H7 (cell line): ENCODE data around the gene CFDP1. TPM values are rescaled to one million over a fixed set of nuclear protein-coding genes. Genes with fewer than 3 reads are reported as not detected.

Experiments
- DNase-seq: peaks from one replicate; pipeline ENCODE4 v3.0.0; 2012
- H3K27me3 ChIP-seq: 2 replicates; pipeline ENCODE4 v1.6.0; 2011; ENCODE audit warnings: mild to moderate bottlenecking, low read length; ENCODE audit not compliant: control insufficient read depth, insufficient read depth
- H3K36me3 ChIP-seq: replicated peaks from 2 replicates; pipeline ENCODE4 v1.5.1; 2011; ENCODE audit warnings: low read length; ENCODE audit not compliant: control insufficient read depth, insufficient read depth
- H3K4me3 ChIP-seq: 2 replicates; pipeline ENCODE4 v1.5.1; 2011; ENCODE audit warnings: low read depth, mild to moderate bottlenecking, control low read depth, low read length, moderate library complexity; ENCODE audit not compliant: insufficient read depth
- total RNA-seq: library from RNA; depleted of rRNA; stranded (reverse); fragments of >200 nt; shearing (Covaris generic); gene quantifications from 2 replicates; pipeline ENCODE4 v1.2.3, GENCODE V29; 2014; rRNA removed

The CFDP1 gene
- total RNA-seq, result 36.0 and 55.2 TPM in 2 replicates

- peak; percentile 97 for DNase-seq
- no peaks in the 10 kb centered on the region for H3K36me3 ChIP-seq
- H3K27me3 ChIP-seq, result no peaks in the 10 kb centered on the region
- peak within 1 kb of the TSS; percentile 91 for H3K4me3 ChIP-seq
Observed at GRCh38 chr16:75432828-75433731, at the start of gene CFDP1. CFDP1 (minus strand) TSS chr16:75433503; CDS start chr16:75433352, 151 bp downstream.

DNA sequence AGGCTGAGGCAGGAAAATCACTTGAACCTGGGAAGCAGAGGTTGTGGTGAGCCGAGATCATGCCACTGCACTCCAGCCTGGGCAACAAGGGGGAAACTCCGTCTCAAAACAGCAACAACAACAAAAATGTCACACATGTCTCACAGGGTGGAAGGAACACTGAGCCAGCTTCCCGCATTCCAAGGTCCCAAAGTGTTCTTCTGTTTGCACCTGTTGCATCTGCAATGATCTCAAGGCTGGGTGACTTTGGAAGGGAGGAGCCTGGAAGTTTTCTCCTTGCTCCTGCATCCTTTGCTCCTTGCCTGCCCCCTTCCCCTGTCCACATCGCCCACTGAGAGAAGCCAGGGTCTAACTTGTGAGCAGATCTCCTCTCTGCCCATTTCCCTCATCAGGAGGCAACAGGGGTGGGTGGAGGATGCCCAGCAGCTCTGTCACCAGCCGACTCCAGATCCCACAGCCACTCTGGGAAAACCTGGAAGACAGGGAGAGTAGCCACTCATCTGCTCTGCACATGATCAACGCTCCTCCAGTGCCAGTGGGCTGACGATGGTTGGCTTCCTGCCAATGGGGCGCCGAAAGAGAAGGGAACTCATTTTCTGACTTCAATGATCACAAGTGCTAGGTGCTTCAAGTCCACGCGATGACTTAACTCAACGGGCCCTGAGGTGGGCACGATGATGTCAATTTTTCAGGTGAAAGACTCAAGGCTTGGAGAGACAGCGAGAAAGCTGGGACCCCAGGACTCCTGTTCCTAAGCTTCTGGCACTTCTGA lies 49.3 kb upstream of the CFDP1 start:
- Histone ChIP-seq H3K36me3 (peaks cover 3% of the 10 kb centered on the region), H3K27me3 (no peaks in the 10 kb centered on the region), H3K4me3 (no peak overlapping the region)
- no peak for DNase-seq

DNA sequence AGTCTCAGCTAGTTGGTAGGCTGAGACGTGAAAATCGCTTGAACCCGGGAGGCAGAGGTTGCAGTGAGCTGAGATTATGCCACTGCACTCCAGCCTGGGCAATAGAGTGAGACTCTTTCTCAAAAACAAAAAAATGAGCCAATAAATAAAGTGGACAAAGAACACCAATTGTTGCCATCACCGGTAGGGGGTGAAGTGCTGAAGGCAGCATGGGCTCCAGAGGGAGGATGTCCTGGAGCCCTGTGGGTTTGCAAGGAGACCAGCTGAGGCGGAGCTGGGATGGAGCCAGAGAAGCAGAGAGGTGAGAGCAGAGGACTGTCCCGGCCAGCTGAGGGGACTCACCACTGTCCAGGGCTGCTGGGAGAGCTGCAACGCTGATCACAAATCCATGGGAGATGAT lies 48.2 kb upstream of the CFDP1 start:
- no peaks in the 10 kb centered on the region for H3K27me3 ChIP-seq
- H3K36me3 ChIP-seq, result peaks cover 3% of the 10 kb centered on the region
- no peak for DNase-seq

GRCh38 chr16:75479421-75479990 lies 46.2 kb upstream of the CFDP1 start:
- no peak overlapping the region for H3K4me3 ChIP-seq
- peaks cover 3% of the 10 kb centered on the region for H3K36me3 ChIP-seq
- DNase-seq, result no peak
- no peaks in the 10 kb centered on the region for H3K27me3 ChIP-seq

More for the DNA sequence above, 48.2 kb upstream of the CFDP1 start:
- H3K4me3 ChIP-seq, result no peak overlapping the region

GRCh38 chr16:75478480-75479345 lies 45.4 kb upstream of the CFDP1 start:
- Histone ChIP-seq H3K36me3 (peaks cover 3% of the 10 kb centered on the region), H3K27me3 (no peaks in the 10 kb centered on the region), H3K4me3 (no peak overlapping the region)
- DNase-seq, result no peak

DNA sequence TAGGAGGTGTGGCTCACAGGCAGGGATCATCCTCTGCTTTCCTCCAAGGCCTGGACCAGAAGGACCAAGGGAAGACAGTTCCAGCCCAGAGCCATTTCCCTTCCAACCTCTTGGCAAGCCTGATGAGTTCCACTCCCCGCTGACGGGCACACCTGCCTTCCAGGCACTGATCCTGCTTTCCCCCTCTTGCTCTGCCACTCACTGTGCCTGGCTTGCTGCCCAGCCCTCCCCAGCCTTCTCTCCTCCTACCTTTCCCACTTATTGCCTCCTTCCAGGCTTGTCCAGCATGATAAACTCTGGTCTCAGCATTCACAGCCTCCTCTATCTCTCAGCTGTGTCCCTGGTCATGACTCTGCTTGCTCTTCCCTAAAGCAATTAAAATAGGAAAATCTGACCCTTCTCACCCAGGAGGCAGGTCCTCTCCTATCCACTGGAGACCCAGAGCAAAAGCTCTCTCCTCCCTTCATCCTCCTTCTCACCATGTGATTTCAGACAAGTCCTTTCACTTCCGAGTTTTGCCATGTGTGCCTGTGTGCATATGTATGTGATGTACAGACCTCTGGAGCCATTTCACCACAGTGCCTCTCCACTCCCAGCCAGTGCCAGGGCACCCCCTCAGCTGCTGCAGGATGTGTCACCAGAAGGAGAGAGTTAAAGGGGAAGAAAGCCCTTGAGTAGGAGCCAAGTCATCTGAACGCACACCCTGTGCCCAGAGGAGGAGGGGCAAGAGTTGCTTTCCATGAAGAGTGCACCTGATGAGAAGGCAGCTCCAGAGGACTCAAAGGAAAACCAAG lies 44.6 kb upstream of the CFDP1 start:
- H3K27me3 ChIP-seq, result no peaks in the 10 kb centered on the region
- no peak for DNase-seq
- peaks cover 4% of the 10 kb centered on the region for H3K36me3 ChIP-seq
- H3K4me3 ChIP-seq, result no peak overlapping the region

GRCh38 chr16:75476817-75477216 lies 43.5 kb upstream of the CFDP1 start:
- Histone ChIP-seq H3K27me3 (no peaks in the 10 kb centered on the region), H3K4me3 (no peak overlapping the region), H3K36me3 (peaks cover 5% of the 10 kb centered on the region)
- no peak for DNase-seq

DNA sequence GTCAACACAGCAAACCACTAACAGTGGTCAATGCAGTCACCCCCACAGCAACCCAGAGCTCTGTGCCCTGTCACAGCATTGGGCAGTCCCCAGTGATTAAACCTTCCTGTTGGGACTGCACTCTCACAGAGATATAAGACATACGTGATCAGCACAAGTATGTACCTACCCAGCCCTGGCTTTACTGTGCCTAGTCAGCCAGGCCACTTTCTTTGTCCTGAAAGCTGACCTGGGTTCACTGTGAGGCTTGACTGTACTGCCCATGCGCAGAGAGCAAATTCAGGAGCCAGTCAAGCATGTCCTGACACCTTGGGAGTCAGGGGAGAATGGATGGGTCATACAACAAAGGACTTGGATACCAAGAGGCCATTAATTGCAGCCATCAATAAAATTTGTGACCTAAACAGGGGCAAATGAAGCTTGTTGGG lies 42.1 kb upstream of the CFDP1 start:
- H3K36me3 ChIP-seq, result peaks cover 5% of the 10 kb centered on the region
- no peak for DNase-seq
- H3K27me3 ChIP-seq, result no peaks in the 10 kb centered on the region
- no peak overlapping the region for H3K4me3 ChIP-seq

- peaks cover 4% of the 10 kb centered on the region for H3K36me3 ChIP-seq
- no peaks in the 10 kb centered on the region for H3K27me3 ChIP-seq
- no peak for DNase-seq
- no peak overlapping the region for H3K4me3 ChIP-seq
Observed at GRCh38 chr16:75472908-75473877, 39.9 kb upstream of the CFDP1 start.

DNA sequence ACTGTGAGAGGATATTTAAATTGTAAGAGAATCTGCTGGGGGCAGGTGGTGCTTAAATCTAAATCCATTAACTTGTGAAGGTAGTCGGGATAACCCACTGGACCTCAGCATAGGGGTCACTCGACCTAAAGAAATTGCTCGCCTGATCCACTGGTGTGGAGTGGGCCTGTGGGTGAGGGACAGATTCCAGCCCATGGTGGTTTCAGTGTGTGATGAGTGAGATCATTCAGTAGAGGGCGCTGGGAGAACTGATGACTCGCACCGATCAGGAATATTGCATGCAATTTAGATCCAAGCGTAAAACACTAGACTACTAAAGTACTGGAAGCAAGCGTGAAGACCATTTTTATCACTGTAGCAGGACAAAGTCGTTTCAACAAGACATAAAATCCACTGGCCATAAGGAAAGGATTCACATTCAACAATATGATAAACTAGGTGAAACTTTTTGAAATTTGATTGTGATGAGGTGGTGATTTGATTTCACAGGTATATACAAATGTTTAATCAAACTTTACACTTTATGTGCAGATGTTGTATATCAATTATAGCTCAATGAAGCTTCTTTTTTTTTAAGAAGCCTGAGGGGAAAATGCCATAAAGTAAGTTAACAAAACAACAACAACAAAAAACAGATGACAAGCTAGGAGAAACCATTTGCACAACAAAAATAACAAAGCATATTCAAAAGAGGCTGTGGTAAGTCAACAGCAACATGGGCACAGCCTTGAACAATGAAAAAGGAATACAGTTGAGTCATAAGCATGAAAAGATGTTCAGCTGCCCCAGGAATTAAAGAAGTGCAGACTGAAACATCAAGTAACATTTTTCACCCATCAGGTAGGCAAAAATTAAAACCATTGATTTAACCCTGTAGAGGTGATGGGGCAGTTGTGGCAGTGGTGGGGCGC lies 38.7 kb upstream of the CFDP1 start:
- peak; percentile 88 for DNase-seq
- Histone ChIP-seq H3K4me3 (no peak overlapping the region), H3K36me3 (0 out of 2 replicates have a peak, but pooled peaks cover 2% of the 10 kb centered on the region), H3K27me3 (no peaks in the 10 kb centered on the region)

DNA sequence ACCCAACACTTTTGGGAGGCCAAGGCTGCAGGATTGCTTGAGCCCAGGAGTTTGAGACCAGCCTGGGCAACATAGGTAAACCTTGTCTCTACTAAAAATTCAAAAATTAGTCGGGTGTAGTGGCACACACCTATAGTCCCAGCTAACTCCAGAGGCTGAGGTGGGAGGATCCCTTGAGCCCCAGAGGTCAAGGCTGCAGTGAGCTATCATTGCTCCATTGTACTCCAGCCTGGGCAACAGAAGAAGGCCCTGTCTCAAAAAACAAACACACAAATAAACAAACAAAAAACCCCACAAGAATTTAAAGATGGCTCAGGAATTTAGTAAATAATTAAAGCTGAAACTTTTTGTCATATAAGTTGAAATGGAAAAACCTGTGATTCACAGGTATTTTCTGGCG lies 33.5 kb upstream of the CFDP1 start:
- no peaks in the 10 kb centered on the region for H3K36me3 ChIP-seq
- no peaks in the 10 kb centered on the region for H3K27me3 ChIP-seq
- DNase-seq, result no peak
- no peak overlapping the region for H3K4me3 ChIP-seq
